GM21360 (cell line): Measurements from ENCODE around the gene EDEM2.
"Not testable (repeated sequence)": the region's sequence is repeated elsewhere in the genome, so short reads cannot be mapped to it uniquely, and the experiment has no call there.

ENCODE experiments used
- ATAC-seq: cut with Tn5 transposase; IDR thresholded peaks from one replicate; pipeline ENCODE4 v1.9.1; 2021; ENCODE audit warnings: mild to moderate bottlenecking, moderate library complexity; ENCODE audit not compliant: unreplicated experiment

EDEM2 gene

DNA sequence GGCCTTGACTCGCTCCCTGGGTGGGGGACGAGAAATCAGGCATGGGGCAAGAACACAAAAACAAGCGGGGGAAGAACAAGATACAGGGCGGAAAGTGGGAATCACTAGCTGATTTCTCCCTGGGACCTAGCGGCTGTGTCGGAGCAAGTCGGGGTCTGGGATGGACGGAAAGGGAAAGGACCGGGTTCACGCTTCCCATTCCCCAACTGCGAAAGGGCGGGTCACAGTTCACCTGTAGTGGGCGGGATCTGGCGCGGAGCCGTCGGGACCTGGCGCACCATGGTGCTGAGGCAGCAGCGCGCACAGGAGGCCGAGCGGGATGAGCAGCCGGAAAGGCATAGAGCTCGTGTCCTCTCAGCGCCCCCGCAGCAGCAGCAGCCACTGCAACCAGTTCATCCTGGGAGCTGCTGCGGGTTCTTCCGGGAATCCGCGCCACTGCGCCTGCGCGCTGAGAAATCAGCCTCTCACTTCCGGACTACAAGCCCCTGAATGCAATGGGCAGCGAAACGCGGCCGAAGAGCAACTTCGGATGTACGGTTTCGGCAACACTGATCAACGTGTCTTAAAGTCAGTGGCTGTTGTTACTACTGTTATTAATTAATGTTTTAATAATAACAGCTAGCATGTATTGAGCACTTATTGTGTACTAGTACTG lies at the start of gene EDEM2:
TSS of gene EDEM2 (minus strand) at position 417 of the 655 bp plus-strand sequence. CDS start at position 339, 78 bp downstream.
- peak; percentile 70 for ATAC-seq

DNA sequence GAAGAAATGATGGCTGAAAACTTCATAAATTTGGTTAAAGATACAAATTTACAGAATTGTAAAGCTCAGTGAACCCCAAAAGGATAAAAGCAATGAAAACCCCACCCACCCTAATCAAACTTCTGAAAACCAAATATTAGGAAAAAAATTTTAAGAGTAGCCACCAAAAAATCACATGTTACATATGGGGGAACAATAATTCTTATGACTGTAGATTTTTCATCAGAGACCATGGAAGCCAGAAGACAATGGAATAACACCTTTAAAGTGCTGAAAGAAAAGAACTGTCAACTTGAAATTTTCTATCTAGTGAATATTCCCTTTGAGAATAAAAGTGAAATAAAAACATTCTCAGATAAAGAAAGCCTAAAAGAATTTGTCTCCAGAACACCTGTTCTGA lies 49.2 kb upstream of the EDEM2 start:
- no peak for ATAC-seq

DNA sequence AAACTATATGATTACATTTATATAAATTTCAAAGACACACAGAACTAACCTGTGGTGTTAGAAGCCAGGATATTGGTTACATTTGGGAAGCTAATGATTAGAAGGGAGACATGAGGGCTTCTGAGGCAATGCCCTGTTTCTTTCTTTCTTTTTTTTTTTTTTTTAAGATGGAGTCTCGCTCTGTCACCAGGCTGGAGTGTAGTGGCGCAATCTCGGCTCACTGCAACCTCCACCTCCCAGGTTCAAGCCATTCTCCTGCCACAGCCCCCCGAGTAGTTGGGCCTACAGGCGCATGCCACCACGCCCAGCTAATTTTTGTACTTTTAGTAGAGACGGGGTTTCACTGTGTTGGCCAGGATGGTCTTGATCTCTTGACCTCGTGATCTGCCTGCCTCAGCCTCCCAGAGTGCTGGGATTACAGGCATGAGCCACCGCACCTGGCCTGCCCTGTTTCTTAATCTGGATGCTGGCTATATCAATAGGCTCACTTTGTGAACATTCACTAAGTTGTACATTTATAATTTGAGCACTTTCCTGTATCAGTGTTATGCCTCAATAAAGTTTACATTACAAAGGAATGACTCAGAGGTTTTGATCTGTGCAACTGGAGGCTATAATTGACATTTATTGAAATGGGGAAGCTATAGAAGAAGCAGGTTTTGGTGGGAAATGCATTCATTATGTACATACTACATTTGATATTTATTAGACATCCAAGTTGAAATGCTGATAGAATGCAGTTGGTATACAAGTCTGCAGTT lies 46.1 kb upstream of the EDEM2 start:
- ATAC-seq, result not testable (repeated sequence)

DNA sequence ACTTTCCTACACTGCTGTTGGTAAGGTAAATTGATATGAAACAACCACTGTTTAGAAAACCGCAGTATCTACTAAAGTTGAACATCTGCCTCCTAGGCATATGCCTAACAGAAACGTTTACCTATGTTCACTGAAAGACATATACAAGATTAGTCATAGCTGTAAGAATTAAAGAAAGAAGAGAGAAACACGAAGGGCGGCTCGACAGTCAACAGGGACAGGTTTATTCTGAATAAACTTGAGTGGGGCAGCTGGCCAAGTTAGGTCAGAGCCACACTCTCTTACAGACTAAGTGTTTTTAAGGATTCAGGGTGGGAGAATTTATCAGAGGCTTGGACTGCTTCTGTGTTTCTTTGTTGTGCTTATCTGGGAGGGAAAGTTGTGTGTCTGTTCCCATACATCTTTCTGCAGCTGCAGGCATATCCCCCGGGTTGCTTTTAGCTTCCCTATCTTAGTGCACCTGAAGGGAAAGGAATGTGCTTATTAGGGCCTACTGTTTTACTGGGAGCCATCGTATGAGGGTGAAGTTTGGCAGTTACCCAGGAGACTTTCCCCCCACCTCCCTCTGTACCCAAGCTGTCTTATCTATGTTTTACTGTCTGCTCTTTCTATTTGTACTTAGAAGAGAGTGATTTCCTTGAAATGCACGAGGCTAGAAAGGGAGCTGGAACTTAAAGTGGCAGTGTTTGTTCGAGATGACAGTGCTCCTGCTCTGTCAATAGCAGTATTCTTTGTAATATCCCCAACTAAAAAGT lies 45.2 kb upstream of the EDEM2 start:
- no peak for ATAC-seq

DNA sequence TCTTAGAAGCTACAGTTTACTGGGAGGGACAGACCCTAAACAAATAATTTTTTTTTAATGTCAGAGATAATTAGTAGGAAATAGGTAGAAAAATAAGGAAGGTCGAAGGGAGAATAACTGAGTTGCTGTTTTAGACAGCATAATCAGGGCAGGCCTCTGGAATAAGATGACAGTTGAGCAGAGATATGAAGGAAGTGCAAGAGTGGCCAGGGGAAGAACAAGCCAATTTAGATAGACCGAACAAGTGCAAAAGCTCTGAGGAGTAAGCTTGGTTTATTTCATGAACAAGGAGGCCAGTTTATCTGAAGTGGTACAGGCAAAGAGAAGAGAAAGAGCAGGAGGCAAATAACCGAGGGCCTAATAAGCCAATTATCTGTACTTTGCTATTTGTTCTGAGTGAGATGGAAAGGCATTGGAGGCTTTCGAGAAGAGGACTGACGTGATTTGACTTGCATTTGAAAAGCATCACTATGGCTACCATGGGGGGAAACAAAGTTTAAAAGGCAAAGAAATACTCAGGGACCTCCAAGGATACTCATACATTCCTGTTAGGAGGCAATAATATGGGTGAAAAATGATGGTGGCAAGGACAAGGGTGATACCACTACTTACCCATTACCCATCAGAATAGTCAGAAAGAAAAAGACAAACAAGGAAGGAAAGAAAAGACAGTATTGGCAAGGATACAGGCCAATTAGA lies 44.4 kb upstream of the EDEM2 start:
- no peak for ATAC-seq

GRCh38 chr20:35190556-35190955 lies 43.4 kb upstream of the EDEM2 start:
- ATAC-seq, result no peak

DNA sequence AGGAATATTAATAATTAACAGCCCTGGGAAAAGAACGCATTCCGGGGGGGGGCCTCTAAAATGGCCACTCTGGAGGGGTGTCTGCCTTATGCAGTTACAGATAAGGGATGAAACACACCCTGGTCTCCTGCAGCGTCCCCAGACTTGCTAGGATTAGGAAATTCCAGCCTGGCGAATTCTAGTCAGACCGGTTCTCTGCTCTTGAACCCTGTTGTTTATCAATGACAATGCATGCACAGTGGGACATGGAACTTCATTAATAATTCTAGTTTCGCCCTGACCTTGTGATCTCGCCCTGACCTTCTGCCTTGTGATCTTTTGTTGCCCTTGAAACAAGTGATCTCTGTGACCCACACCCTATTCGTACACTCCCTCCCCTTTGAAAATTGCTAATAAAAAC lies 42.1 kb upstream of the EDEM2 start:
- not testable (repeated sequence) for ATAC-seq

DNA sequence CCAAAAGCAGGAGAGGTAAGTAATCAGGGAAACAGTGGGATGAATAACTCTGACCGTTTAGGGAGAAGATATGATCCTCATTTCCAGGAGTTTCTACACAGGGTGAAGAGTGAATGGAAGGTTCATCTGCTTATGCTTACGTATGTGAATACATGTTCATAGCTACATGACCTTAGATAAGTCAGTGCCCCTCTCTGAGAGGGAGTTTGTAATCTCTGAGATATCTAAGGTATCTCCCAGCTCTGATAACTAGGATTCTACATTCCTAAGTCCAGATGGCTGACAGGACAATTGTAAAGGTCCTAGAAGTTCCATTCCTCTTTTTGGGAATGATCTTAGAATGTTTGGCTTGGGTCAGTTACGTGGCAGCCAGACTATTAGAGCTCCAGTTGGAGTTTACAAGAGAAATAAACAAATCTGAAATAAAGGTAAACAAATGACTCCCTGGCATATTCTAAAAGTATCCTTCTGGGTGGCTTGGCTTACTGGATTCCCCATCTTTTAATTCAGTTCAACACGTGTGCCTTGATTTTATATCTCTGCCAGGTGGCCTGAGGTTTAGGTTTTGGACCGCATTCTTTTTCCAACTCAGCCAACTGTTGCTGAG lies 40.6 kb upstream of the EDEM2 start:
- ATAC-seq, result no peak

GRCh38 chr20:35186691-35187289 lies 39.7 kb upstream of the EDEM2 start:
- ATAC-seq, result not testable (repeated sequence)

DNA sequence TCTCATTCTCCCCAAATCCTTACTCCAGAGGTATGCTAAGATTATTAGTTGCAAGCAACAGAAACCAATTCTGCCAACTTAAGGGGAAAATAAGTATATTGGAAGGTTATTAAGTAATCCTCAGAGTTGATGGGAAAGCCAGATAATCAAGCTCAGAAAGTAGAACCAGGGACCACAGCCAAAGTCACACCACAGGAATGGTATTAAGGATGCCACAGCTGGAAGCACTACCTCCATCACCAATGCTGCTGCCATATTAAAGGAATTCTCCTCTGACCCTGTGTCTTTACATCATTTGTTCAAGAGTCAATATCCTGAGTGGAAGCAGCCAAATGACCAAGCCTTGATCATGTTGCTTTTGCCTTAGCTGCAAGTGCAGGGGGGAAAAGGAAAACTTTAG lies 34.6 kb upstream of the EDEM2 start:
- ATAC-seq, result no peak

DNA sequence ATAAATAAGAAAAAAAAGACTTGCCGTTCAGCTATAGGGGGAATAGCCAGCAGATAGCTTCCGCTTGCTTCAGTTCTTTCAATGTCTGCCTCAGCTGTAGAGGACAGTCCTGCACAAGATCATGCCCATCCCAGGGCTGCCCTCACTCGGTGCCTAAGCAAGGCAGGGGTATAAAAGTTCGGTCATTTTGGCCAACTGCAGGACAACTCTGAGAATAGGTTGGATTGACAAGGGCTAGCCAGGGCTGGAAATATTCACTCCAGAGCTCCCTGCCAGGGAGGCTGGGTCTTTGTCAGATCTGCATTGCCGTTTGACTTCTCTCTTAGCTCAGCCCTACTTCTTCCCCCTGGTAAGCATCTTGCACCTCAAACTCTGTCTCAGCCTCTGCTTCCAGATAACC lies 33.1 kb upstream of the EDEM2 start:
- ATAC-seq, result no peak

- no peak for ATAC-seq
Measured at GRCh38 chr20:35179292-35180212, 32.4 kb upstream of the EDEM2 start.

DNA sequence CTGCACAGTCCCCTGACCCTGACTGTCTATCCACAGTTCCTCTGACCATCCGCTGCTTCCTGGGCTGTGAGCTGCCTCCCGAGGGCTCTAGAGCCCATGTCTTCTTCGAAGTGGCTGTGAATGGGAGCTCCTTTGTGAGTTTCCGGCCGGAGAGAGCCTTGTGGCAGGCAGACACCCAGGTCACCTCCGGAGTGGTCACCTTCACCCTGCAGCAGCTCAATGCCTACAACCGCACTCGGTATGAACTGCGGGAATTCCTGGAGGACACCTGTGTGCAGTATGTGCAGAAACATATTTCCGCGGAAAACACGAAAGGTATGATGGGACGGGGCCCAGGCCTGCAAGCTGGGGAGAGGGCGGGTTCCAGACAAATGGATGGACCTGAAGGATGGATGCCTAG lies 29.0 kb upstream of the EDEM2 start:
- ATAC-seq, result no peak

GRCh38 chr20:35174458-35175216 lies 27.5 kb upstream of the EDEM2 start:
- no peak for ATAC-seq

DNA sequence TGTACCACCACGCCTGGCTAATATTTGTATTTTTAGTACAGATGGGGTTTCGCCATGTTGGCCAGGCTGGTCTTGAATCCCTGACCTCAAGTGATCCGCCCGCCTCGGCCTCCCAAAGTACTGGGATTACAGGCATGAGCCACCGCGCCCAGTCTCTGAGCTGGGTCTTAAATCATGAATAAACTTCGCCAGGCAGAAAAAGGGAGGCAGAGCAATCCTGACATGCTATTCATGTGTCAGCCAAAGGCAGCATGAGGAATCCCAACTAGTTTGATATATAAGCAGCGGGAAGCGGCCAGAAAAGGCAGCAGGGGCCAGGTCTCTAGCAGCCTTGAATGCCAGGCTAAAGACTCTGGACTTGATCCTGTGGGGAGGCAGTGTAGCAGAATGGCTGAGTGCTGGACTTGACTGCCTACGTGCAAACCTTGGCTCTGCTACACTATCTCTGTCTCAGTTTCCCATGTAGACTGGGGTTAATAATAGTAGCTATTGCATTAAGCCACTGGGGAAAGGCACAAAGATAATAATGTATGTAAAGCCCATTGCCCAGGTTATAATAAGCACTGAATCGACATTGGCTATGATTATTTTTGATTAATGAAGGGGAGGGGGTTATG lies 26.5 kb upstream of the EDEM2 start:
- ATAC-seq, result no peak

GRCh38 chr20:35172434-35172806 lies 25.3 kb upstream of the EDEM2 start:
- ATAC-seq, result no peak

- ATAC-seq, result no peak
Measured at GRCh38 chr20:35171753-35172433, 24.8 kb upstream of the EDEM2 start, which contains the start of gene PROCR. Gene PROCR, plus strand, starts transcription at chr20:35172072. Its CDS starts 83 bp downstream, at chr20:35172155.

DNA sequence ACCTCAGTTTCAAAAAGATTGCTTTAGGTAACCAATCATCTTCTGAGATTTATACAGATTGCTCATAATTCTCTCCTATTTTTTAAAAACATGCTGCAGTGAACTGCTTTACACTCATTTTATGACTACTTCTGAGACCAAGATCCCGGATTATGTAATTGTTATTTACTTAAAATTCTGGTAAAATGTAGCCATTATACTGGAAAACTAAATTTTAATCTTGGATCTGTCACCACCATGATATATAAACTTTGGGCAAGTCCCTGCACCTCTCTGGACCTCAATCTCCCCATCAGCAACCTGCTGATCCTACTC lies 24.3 kb upstream of the EDEM2 start:
- no peak for ATAC-seq
